ENCODE data around the gene GFRA4. TPM values are rescaled to one million over a fixed set of nuclear protein-coding genes. Genes with fewer than 3 reads are reported as not detected.

GFRA4 gene
- total RNA-seq, 1 experiment from 2014 or later, result not detected

GRCh38 chr20:3667434-3668037, 4.3 kb upstream of the GFRA4 start:
- H3K9ac ChIP-seq (ENCODE audit: low read length), result no peak overlapping the region
- no peaks in the 10 kb centered on the region for H3K36me3 ChIP-seq (ENCODE audit: control insufficient read depth in 1 of 2, insufficient read depth in 2 of 2, low read length in 2 of 2)
- H2AFZ ChIP-seq (ENCODE audit: low read depth, low read length, poor library complexity, severe bottlenecking), result no peak overlapping the region
- no peaks in the 10 kb centered on the region for H3K27me3 ChIP-seq (ENCODE audit: insufficient read depth, low read length)
- CTCF ChIA-PET, result interaction anchor here (1.8 kb wide), 1 partner anchor 9 kb away, joined by 8 read pairs; no protein-coding TSS in a partner anchor
- intact Hi-C loops (cut with micrococcal nuclease), result no loop called here
- H3K4me2 ChIP-seq (ENCODE audit: low read length), result no peak overlapping the region
- TF ChIP-seq CEBPB (IDR thresholded peaks at IDR 0.05; ENCODE audit: low read depth), result no peak
- no peak for TF ChIP-seq FOSL1 (IDR thresholded peaks at IDR 0.05; ENCODE audit: low read depth)
- no peak for TF ChIP-seq ZFX (IDR thresholded peaks at IDR 0.05)
- TF ChIP-seq EZH2phosphoT487 (IDR thresholded peaks at IDR 0.05; ENCODE audit: borderline replicate concordance), result no peak
- TF ChIP-seq EGR1 (IDR thresholded peaks at IDR 0.05; ENCODE audit: low read depth), result no peak
- no peak for TF ChIP-seq ELF1 (IDR thresholded peaks at IDR 0.05; ENCODE audit: borderline replicate concordance, low read depth)
- TF ChIP-seq SRF (IDR thresholded peaks at IDR 0.05; ENCODE audit: low read depth), result no peak
- no peak for TF ChIP-seq TCF7L2 (IDR thresholded peaks at IDR 0.05; ENCODE audit: borderline replicate concordance, extremely low read depth, insufficient read depth, insufficient read length)
- peaks cover 0 to 4% of the 10 kb centered on the region in 2 experiments; a peak in 2 of 4 replicates for H3K4me1 ChIP-seq (ENCODE audit: control insufficient read depth in 1 of 2, insufficient read depth in 2 of 2, low read length in 2 of 2)
- POLR2A ChIA-PET, result no interaction called here
- H3K4me3 ChIP-seq (replicated peaks in 1 of 2; ENCODE audit: low read depth in 1 of 2, low read length in 2 of 2), result no peak overlapping the region
- BruUV-seq (replicated peaks), result no TSS peak
- no peaks in the 10 kb centered on the region for H4K20me1 ChIP-seq (ENCODE audit: insufficient read depth)
- no peak overlapping the region for H3K27ac ChIP-seq (ENCODE audit: low read depth, low read length)
- RAD21 ChIA-PET (ENCODE audit: low non-redundant PET in 1 of 2, low total read pairs in 2 of 2, uncharacterized antibody in 2 of 2, unreplicated experiment in 2 of 2), result no interaction called here
- DNase-seq (ENCODE audit: low read depth, low spot score) (no peak), ATAC-seq (no peak)
- H3K9me2 ChIP-seq (ENCODE audit: insufficient read depth), result no peaks in the 10 kb centered on the region
- no peaks in the 10 kb centered on the region for H3K79me2 ChIP-seq (ENCODE audit: insufficient read depth, low read length)
- H3K9me3 ChIP-seq (ENCODE audit: control insufficient read depth in 1 of 2, insufficient read depth in 1 of 2, low read depth in 1 of 2, low read length in 2 of 2), result no peaks in the 10 kb centered on the region

GRCh38 chr20:3663858-3664257, 659 bp upstream of the GFRA4 start:
- ChIA-PET RAD21 (ENCODE audit: low non-redundant PET in 1 of 2, low total read pairs in 2 of 2, uncharacterized antibody in 2 of 2, unreplicated experiment in 2 of 2) (no interaction called here), CTCF (no interaction called here), POLR2A (no interaction called here)
- no peak for TF ChIP-seq RAD21 (IDR thresholded peaks at IDR 0.05; ENCODE audit: low read depth)
- Histone ChIP-seq H2AFZ (ENCODE audit: low read depth, low read length, poor library complexity, severe bottlenecking) (no peak overlapping the region), H3K27me3 (ENCODE audit: insufficient read depth, low read length) (no peaks in the 10 kb centered on the region), H3K9me3 (ENCODE audit: control insufficient read depth in 1 of 2, insufficient read depth in 1 of 2, low read depth in 1 of 2, low read length in 2 of 2) (no peaks in the 10 kb centered on the region; a peak in 1 of 4 replicates), H3K36me3 (ENCODE audit: control insufficient read depth in 1 of 2, insufficient read depth in 2 of 2, low read length in 2 of 2) (no peaks in the 10 kb centered on the region), H4K20me1 (ENCODE audit: insufficient read depth) (no peaks in the 10 kb centered on the region), H3K27ac (ENCODE audit: low read depth, low read length) (no peak overlapping the region), H3K4me1 (ENCODE audit: control insufficient read depth in 1 of 2, insufficient read depth in 2 of 2, low read length in 2 of 2) (no peaks in the 10 kb centered on the region), H3K4me3 (replicated peaks in 1 of 2; ENCODE audit: low read depth in 1 of 2, low read length in 2 of 2) (no peak overlapping the region), H3K9ac (ENCODE audit: low read length) (no peak overlapping the region), H3K79me2 (ENCODE audit: insufficient read depth, low read length) (no peaks in the 10 kb centered on the region), H3K9me2 (ENCODE audit: insufficient read depth) (no peaks in the 10 kb centered on the region), H3K4me2 (ENCODE audit: low read length) (no peak overlapping the region)
- BruUV-seq (replicated peaks), result no TSS peak
- ATAC-seq (no peak), DNase-seq (ENCODE audit: low read depth, low spot score) (no peak)
- intact Hi-C loops (cut with micrococcal nuclease), result no loop called here
